HG03378 (cell line): Measurements from ENCODE around the gene ETV3L.

ENCODE experiments used
- ATAC-seq: cut with Tn5 transposase; IDR thresholded peaks from one replicate; pipeline ENCODE4 v1.9.1; 2021; ENCODE audit warnings: mild to moderate bottlenecking, moderate library complexity; ENCODE audit not compliant: unreplicated experiment

The ETV3L gene

DNA sequence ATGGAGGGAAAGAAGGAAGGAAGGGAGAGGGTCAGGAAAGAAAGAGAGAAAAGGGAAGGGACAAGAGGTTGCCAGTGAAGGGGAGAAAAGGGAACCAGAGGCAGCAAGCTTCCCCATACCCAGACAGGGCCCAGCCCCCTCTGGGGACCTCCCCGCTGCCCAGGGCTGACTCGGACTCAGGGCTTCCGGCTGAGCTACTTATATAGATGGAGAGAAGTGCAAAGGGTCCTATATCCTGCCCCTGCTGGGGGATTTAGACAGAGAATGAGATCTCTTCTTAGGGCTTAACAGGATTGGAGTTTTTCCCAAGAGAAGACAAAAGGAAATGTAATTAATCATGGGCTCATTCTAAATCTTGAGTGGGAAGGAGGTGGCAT, at the start of gene ETV3L:
ETV3L (minus strand) TSS at position 176 of the 377 bp plus-strand sequence. CDS start 285 bp downstream, outside the sequence.
- ATAC-seq = no peak

GRCh38 chr1:157147906-157148700, 48.5 kb upstream of the ETV3L start:
- no peak for ATAC-seq

DNA sequence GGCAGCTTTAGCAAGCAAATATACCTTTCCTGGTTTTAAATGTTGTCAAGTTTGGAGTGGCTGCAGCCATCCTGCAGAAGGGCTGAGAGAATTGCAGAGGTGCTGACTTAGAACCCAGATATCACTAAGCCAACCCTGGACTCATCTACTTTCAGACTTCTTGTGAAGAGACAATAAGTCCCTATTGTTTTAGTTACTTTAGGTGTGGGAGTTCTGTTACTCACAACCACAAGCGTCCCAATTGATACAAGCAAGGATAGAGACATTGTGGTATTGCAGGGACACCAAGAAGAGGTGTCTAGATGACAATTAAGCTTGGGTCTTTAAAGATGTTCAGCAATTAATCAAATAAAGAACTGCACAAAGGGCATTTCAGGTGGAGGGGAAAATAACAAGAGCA, 47.4 kb upstream of the ETV3L start:
- no peak for ATAC-seq

- no peak for ATAC-seq
Observed at GRCh38 chr1:157146244-157146643, 46.6 kb upstream of the ETV3L start.

- no peak for ATAC-seq
Observed at GRCh38 chr1:157145076-157145475, 45.5 kb upstream of the ETV3L start.

DNA sequence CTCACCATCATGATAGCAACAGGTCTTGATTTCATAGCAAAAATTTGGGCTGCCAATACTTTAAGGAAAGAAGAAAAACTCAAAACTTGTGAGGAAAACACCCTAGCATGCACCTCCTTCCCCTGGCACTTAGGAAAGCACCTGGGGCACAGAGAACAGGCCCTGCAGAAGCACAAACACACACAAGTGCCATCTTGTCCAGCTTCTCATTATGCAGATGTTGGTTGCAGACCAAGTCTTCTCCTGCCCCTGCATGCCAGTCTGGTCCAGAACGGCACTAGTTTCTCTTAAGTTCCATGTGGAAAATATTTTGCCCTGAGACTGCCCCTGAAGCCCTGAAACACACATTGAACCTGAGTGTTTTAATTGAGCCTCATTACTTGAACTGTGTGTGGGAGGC, 44.9 kb upstream of the ETV3L start:
- ATAC-seq = no peak

- no peak for ATAC-seq
Observed at GRCh38 chr1:157142765-157143423, 43.3 kb upstream of the ETV3L start.

DNA sequence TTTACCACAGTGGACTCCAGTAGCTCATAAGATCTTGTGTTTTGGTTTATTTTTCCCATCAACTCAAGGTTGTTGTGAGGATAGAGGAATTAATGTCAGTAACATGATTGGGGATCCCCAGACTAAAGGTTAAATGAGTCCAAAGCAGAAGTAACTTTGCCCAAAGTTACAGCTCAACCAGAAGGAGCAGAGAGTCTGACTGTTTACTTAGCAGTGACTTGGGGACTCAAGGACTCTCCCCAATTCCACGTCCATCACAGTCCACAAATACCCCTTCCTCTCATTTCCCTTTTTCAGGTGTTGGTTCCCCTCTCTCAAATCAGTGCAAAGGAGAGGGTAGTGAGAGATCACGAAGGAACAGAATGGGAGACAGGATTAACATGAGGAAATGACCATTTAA, 42.6 kb upstream of the ETV3L start:
- ATAC-seq = no peak

DNA sequence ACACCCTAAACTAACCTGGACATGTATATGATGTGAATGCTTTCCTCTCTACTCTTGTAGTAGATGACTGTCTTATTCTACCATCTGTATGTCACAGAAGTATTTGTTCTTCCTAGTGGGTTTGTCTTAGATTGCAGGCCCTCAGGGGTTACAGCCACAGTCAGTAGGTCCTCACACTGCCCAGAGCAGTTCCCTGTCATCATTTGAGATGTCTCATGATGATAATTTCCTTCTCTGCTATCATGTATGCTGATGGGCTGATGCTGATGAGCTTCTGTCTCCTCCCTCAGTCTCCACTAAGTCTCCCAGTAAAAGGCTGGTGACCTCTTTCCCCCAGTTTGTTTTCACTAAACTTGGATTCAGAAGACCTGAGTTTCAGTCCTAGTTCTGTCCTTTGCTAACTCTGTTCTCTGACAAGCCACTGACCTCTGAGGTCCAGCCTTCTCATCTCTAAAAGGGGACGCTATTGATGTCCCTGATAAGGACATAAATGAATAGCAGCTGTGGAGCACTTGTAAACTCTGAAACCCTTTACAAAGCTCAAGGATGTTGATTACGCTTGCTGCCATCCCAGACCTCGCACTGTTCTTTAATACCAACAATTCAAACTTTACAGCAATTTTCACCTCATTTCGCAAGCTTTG, 41.7 kb upstream of the ETV3L start:
- no peak for ATAC-seq

DNA sequence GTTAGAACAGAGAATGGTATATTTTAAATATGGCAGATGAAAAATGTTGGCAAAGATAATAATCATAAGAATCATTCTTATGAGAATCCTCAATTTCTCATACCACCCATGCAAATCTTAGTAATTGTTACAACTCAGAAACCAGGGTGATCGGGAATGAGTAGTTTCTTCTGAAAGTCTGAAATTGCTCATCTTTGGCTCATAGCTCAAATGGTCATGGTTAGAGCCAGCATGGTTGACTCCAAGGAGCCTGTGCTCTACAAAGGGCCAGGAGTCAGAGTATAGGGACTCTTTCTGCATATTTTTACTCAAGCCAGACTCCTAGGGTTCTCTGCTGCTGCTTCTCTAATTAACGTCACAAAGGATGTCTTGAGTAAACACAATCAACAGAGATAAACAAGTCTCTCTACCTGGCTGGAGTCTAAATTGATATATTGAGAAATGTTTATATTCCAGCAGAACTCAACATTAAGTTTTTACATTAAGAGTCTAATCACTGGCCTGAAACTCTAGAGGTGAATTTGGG, 40.5 kb upstream of the ETV3L start:
- ATAC-seq = no peak

DNA sequence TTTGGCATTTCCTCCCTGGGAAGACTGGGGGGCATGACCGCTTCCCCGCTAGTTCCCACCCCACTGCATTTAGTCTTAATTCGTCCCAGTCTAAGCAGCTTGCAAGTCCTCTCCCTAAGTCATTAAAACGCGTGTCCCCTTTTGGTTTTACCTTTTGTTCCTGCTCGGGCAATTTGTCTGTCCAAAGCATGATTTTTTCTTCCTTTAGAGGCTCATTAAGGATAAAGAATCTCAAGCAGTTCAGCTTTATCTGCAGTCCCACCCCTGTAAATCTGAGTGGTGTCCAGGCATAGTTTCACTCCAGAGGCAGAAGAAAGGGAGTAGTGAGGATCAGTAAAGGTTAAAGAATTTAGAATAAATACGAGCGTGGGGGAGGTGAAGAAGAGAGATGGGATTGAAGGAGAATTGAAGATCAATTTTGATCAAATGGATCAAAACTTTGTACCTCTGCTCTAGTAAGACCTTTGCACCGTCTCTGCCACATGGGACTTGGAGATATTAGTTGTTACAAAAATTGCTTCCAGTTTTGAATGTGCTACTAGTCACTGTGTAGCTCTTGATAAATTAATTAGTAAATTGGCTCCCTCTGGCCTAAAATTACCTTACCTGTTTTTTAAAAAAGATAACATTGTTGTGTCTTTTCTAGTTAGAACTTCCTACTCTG, 39.6 kb upstream of the ETV3L start:
- no peak for ATAC-seq

DNA sequence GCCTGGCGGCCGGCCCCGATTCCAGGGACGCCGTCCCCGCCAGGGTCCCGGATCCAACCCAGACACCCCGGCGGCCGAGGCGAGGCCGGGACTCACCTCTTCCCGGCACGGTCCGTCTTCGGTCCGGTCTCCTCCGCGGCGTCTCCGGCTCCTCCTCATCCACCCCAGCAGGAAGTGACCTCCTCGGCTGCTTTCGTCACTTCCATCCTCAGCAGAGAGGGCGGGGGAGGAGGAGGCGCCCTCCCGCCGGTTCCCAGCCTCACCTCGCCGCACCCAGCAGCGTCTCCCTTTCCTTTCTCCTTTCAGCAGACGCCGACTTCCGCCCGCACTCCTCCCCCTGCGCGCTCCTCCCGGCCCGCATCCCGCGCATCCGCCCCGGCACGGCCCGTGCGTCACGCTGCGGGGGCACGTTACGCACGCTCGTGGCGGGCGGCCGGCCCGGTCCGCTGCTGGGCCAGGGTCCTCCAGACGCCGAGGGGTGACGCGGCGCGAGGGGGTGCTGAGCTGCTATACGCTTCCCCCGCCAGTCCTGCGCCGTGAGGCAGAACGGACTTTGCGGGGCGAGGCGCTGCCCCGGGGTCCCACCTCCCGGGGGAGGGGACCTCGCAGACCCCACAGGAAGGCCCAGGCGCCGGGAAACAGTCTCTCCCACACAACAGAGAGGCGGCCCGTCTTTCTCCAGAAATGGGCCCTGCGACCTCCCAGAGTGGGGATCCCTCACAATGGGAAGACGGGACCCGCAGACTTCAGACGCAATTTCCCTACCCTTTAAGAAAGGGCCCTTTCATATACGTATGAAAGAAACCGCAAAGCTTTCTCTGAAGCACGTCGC, 38.8 kb upstream of the ETV3L start, which contains the start of gene ETV3:
ETV3 (minus strand) TSS at position 176 of the 832 bp plus-strand sequence. CDS start 2,043 bp downstream, outside the sequence.
- peak; percentile 58 for ATAC-seq

DNA sequence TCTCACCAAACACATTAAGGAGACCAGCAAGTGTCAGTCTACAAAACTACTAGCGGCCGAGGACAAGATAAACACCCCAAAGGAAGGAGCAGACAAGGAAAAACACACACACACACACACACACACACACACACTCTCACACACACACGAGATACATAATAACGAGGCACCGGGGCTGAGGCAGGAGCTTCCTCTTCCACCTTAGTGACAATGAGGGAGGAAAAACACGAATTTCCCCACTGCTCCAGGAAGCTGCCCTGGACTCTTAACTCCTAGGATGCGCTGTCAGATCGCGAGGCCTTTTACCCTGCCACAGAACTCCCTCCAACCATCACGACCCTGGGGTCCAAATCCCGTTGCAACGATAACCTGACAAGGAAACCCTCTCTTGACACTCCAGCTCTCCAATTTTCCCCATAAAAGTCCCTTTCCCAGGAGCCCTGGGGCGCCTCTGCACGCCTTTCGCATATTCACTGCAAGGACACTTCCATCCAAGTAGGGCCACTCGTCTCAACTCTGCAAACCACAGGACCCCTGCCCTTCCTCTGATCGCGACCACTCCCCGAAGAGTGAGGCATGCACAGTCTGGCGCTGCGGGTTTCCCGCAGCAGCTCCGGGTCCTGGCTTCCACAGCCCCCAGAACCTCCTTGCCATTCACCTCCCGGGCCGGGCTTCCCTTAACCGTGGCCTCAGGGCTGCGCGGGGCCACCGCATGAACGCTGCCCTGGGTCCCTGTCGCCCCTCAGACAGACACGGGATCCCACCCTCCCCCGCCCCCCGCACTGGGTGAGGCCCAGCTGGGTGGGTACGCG, 38.0 kb upstream of the ETV3L start:
- peak; percentile 6 for ATAC-seq

GRCh38 chr1:157137046-157137407, 37.4 kb upstream of the ETV3L start:
- no peak for ATAC-seq

- no peak for ATAC-seq
Observed at GRCh38 chr1:157136133-157136532, 36.5 kb upstream of the ETV3L start.

GRCh38 chr1:157135646-157136045, 36.0 kb upstream of the ETV3L start:
- ATAC-seq = no peak

DNA sequence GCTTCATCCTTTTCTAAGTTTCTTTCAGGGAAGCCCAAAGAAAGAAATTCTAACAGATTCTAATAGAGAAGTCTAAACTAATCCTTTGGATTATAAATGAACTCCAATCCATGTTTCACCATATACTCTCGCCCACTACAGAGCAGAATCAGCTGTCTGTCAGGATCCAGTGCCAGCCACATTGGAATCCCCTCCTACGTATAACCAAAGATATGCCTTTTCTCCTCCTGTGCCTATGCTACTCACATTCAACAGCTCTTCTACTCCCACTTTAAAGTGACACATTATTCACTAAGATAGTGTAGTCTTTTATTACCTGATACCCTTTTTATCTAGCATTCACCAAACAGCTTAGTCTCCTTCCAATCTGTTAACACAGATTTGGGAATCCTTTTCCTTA, 35.5 kb upstream of the ETV3L start:
- ATAC-seq = no peak

GRCh38 chr1:157134442-157134841, 34.8 kb upstream of the ETV3L start:
- no peak for ATAC-seq

- ATAC-seq = no peak
Observed at GRCh38 chr1:157133426-157133825, 33.8 kb upstream of the ETV3L start.
